Non-pigmented ciliary epithelial cell (primary cell): ENCODE results near the gene GIPR.

Experiments used
- DNase-seq: peaks from one replicate; pipeline ENCODE4 v3.0.0-alpha.2; 2010; ENCODE audit warnings: low read depth

Gene GIPR

DNA sequence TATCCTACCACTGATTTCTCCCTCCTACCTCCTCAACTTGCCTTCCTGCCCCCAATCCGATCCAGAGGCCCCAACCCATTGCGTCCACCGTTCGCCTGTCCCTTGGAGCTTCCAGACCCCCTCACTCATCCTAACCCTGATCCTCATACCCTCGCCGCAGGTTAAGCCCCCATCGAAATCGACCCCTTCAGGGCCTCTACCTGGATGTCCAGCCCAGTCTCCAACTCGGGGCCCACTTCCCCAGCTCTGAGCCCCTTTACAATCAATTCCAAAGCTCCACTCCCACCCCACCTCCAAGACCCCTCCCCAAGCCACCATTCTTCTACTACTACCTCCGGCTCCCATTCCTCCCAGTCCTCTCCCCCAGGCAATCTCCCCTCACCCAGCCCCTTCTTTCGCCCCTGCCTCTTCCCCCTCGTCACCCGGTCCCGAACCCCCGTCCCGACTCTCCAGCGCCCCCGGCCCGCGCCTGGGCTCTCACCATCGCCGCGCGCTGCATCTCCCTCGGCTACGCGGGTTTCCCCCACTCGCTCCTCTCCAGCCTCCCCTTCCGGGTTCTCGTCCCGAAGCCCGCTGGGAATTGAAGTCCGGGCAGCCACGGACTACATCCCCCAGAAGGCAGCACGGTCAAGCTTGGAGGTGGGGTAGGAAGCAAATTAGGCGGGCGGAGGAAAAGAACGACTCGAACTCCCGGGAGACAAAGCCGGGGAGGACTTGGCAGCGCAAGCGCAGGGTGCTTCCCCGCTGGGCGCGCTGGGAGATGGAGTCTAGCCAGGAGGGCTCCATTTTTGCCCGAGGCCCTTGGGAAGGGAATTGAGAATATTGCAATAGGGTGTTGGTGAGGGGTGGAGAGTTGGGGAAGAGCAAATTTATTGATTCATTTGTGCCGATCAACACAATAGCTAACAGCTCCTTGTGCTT lies 62.6 kb downstream of the GIPR start, which contains the start of gene FBXO46:
Gene FBXO46 (minus strand): TSS at position 529 of the 921 bp plus-strand sequence. CDS start 17,401 bp downstream, outside the sequence.
- DNase-seq: peak; percentile 93
